Endothelial cell of umbilical vein (primary cell): ENCODE measurements around the gene MYBPHL. TPM values are rescaled to one million over a fixed set of nuclear protein-coding genes. Genes with fewer than 3 reads are reported as not detected.

Source experiments
- BruUV-seq: library from RNA; stranded (reverse); fragments of 400-500 nt; replicated peaks from 2 replicates; lab custom pipeline; 2021; lab: Mats Ljungman, UMichigan
- CTCF ChIA-PET: fragments of 300-600, 350-600 bp; sonication (Branson Sonifier 250); formaldehyde crosslinking; loops from one replicate; lab custom pipeline; 2021; ENCODE audit warnings: antibody characterized with exemption, inconsistent platforms; lab: Charles Lee
- POLR2A ChIA-PET: fragments of 300-600, 350-600 bp; sonication (Branson Sonifier 250); formaldehyde crosslinking; loops from one replicate; lab custom pipeline; 2021; ENCODE audit warnings: antibody characterized with exemption, inconsistent platforms; lab: Charles Lee
- DNase-seq: peaks from one replicate; pipeline ENCODE4 v3.0.0-alpha.2; 2011; ENCODE audit warnings: low read depth, low spot score
- FAIRE-seq: peaks from 2 replicates; lab custom pipeline; 2011; peaks lifted over from hg19 to GRCh38; lab: Jason Lieb, UNC
- H2AFZ ChIP-seq: 2 replicates; pipeline ENCODE4 v1.6.0; 2012; ENCODE audit warnings: low read depth, low read length, control low read depth, inconsistent platforms
- H3K27ac ChIP-seq: 2 replicates; pipeline ENCODE4 v1.5.1; 2011; ENCODE audit warnings: low read depth, mild to moderate bottlenecking, control low read depth, low read length, moderate library complexity; ENCODE audit not compliant: insufficient read depth
- H3K27me3 ChIP-seq, 2 experiments: 2 replicates each; pipeline versions ENCODE4 v1.6.0 to v1.6.1; 2011; ENCODE audit warnings: low read length in 2 of 2, mixed read lengths in 1 of 2; ENCODE audit not compliant: control insufficient read depth in 2 of 2, insufficient read depth in 2 of 2
- H3K36me3 ChIP-seq, 2 experiments: 2 replicates in 1 of 2; 3 replicates in 1 of 2; pipeline ENCODE4 v1.5.1; 2011; ENCODE audit warnings: low read length in 2 of 2, mild to moderate bottlenecking in 1 of 2, moderate library complexity in 1 of 2; ENCODE audit not compliant: control insufficient read depth in 2 of 2, insufficient read depth in 2 of 2; ENCODE audit errors: extremely low read depth in 1 of 2
- H3K4me1 ChIP-seq: 3 replicates; pipeline ENCODE4 v1.5.1; 2011; ENCODE audit warnings: mild to moderate bottlenecking, low read length; ENCODE audit not compliant: control insufficient read depth, insufficient read depth; ENCODE audit errors: extremely low read depth
- H3K4me2 ChIP-seq: 2 replicates; pipeline ENCODE4 v1.6.1; 2011; ENCODE audit warnings: low read length, control low read depth, mixed read lengths; ENCODE audit not compliant: insufficient read depth
- H3K4me3 ChIP-seq, 3 experiments: fragments of 200-600 bp in 1 of 3; sonication (generic), shearing (Covaris generic) in 1 of 3; replicated peaks in 1 of 3; 2 replicates each; pipeline ENCODE4 v1.5.1; 2011 to 2016; ENCODE audit warnings: control low read depth in 3 of 3, low read length in 3 of 3, mild to moderate bottlenecking in 2 of 3, inconsistent platforms in 1 of 3, low read depth in 1 of 3, moderate library complexity in 1 of 3; ENCODE audit not compliant: insufficient read depth in 1 of 3
- H3K79me2 ChIP-seq: 2 replicates; pipeline ENCODE4 v1.6.0; 2012; ENCODE audit warnings: low read length, inconsistent platforms; ENCODE audit not compliant: control insufficient read depth, insufficient read depth
- H3K9ac ChIP-seq: replicated peaks from 2 replicates; pipeline ENCODE3; 2011; ENCODE audit warnings: low read length, control low read depth; ENCODE audit not compliant: insufficient read depth; ENCODE audit errors: extremely low read depth
- H3K9me1 ChIP-seq: replicated peaks from 3 replicates; pipeline ENCODE4 v1.6.0; 2011; ENCODE audit warnings: mild to moderate bottlenecking, low read length; ENCODE audit not compliant: control insufficient read depth, insufficient read depth; ENCODE audit errors: extremely low read depth
- H3K9me3 ChIP-seq: replicated peaks from 2 replicates; pipeline ENCODE4 v1.5.1; 2012; ENCODE audit warnings: low read length, inconsistent platforms; ENCODE audit not compliant: control insufficient read depth, insufficient read depth
- H4K20me1 ChIP-seq: replicated peaks from 2 replicates; pipeline ENCODE3; 2011; ENCODE audit warnings: mild to moderate bottlenecking, low read length; ENCODE audit not compliant: control insufficient read depth, insufficient read depth; ENCODE audit errors: extremely low read depth
- EZH2 ChIP-seq: IDR thresholded peaks from 2 replicates; pipeline ENCODE4 v1.6.1; 2012; ENCODE audit warnings: borderline replicate concordance, low read depth, mild to moderate bottlenecking, moderate library complexity, low read length, inconsistent platforms; ENCODE audit not compliant: severe bottlenecking
- FOS ChIP-seq: IDR thresholded peaks from 2 replicates; pipeline ENCODE4 v1.6.1; 2011; ENCODE audit warnings: mild to moderate bottlenecking, low read length, moderate library complexity, borderline replicate concordance; ENCODE audit not compliant: insufficient read depth
- GATA2 ChIP-seq: IDR thresholded peaks from 2 replicates; pipeline ENCODE4 v1.7.0; 2011; ENCODE audit warnings: low read depth, mild to moderate bottlenecking, moderate library complexity, mixed read lengths, low read length; ENCODE audit not compliant: insufficient read length, insufficient read depth
- JUN ChIP-seq: IDR thresholded peaks from 2 replicates; pipeline ENCODE4 v1.6.1; 2011; ENCODE audit warnings: borderline replicate concordance, low read depth; ENCODE audit not compliant: insufficient read length, insufficient read depth
- MAX ChIP-seq: IDR thresholded peaks from 2 replicates; pipeline ENCODE4 v1.6.1; 2011; ENCODE audit not compliant: insufficient read depth, insufficient read length
- MYC ChIP-seq: IDR thresholded peaks from one replicate; pipeline ENCODE4 v1.6.1; 2011; ENCODE audit warnings: mild to moderate bottlenecking, low read depth, low read length
- POLR2A ChIP-seq: IDR thresholded peaks from 2 replicates; pipeline ENCODE4 v1.6.1; 2012; ENCODE audit warnings: low read depth, mild to moderate bottlenecking, control low read depth, low read length
- POLR2AphosphoS5 ChIP-seq: IDR thresholded peaks from 2 replicates; pipeline ENCODE4 v1.6.1; 2012; ENCODE audit warnings: low read depth, mild to moderate bottlenecking, control low read depth, low read length, moderate library complexity; ENCODE audit not compliant: insufficient read depth
- dilution Hi-C: fragments of 300-500 bp; cut with MboI; formaldehyde crosslinking; loops from one replicate; pipeline ENCODE4 v1.15.0; 2019; ENCODE audit warnings: low sequenced_read_pairs; ENCODE audit not compliant: extremely low pct_ligation_motif_present
- intact Hi-C: fragments of 100-400 bp; cut with micrococcal nuclease; formaldehyde crosslinking; loops from one replicate; pipeline ENCODE4 v1.10.0; 2022
- polyA plus RNA-seq, 4 experiments: library from polyadenylated mRNA; depleted of rRNA in 3 of 4; stranded (reverse) in 3 of 4; unstranded in 1 of 4; fragments of >200 nt; gene quantifications; 2 replicates each; pipeline versions ENCODE4 v1.2.1 to v1.2.3, GENCODE V29; 2011 to 2012; ENCODE audit warnings: missing spikeins in 1 of 4
- total RNA-seq: library from RNA; stranded (reverse); gene quantifications from 2 replicates; pipeline ENCODE4 v1.2.3, GENCODE V29; 2021
- TF ChIP-seq, protein P1 (sequence below), 2 donors: IDR thresholded peaks; 1 replicate in 1 of 2; 2 replicates in 1 of 2; pipeline ENCODE4 v1.5.1; 2011; ENCODE audit warnings: low read length in 2 of 2, mild to moderate bottlenecking in 2 of 2, moderate library complexity in 2 of 2, control low read depth in 1 of 2, inconsistent platforms in 1 of 2, low read depth in 1 of 2; ENCODE audit not compliant: insufficient read depth in 1 of 2; ENCODE audit errors: extremely low read depth in 1 of 2

MYBPHL gene
- total and polyA plus RNA-seq, 2 donors (not counting 3 experiments of a cell fraction or from before 2014, with no cell fraction given), result not detected

GRCh38 chr1:109315288-109315687 is 8.5 kb upstream of the MYBPHL start:
- ChIA-PET POLR2A (no interaction called here), CTCF (interaction anchor here (1.4 kb wide), 1 partner anchor 83 kb away, joined by 4 read pairs; no protein-coding TSS in a partner anchor)
- Histone ChIP-seq H4K20me1 (no peaks in the 10 kb centered on the region), H3K9me3 (no peaks in the 10 kb centered on the region), H3K36me3 (no peaks in the 10 kb centered on the region), H3K9ac (no peak overlapping the region), H3K9me1 (no peaks in the 10 kb centered on the region), H3K4me2 (no peak overlapping the region), H3K4me3 (no peak overlapping the region), H3K79me2 (no peaks in the 10 kb centered on the region), H3K4me1 (no peaks in the 10 kb centered on the region), H3K27ac (no peak overlapping the region), H3K27me3 (peaks cover 3 to 6% of the 10 kb centered on the region in 2 experiments), H2AFZ (no peak overlapping the region)
- intact Hi-C loops, result no loop called here
- FAIRE-seq, result no peak
- DNase-seq, result no peak
- no TSS peak for BruUV-seq
- no peak for TF ChIP-seq POLR2A
- TF ChIP-seq GATA2, result no peak
- dilution Hi-C loops, result no loop called here

- no peaks in the 10 kb centered on the region for H4K20me1 ChIP-seq
- no peak overlapping the region for H3K4me2 ChIP-seq
- no peaks in the 10 kb centered on the region for H3K9me1 ChIP-seq
- no peak overlapping the region for H3K9ac ChIP-seq
- H3K27ac ChIP-seq, result no peak overlapping the region
- intact Hi-C loops (no loop called here), dilution Hi-C loops (no loop called here)
- no peaks in the 10 kb centered on the region for H3K36me3 ChIP-seq
- DNase-seq, result no peak
- no peak overlapping the region for H3K4me3 ChIP-seq
- peaks cover 3 to 6% of the 10 kb centered on the region in 2 experiments for H3K27me3 ChIP-seq
- no peaks in the 10 kb centered on the region for H3K79me2 ChIP-seq
- ChIA-PET POLR2A (no interaction called here), CTCF (interaction anchor here (1.4 kb wide), 1 partner anchor 84 kb away, joined by 4 read pairs; no protein-coding TSS in a partner anchor)
- BruUV-seq, result no TSS peak
- H3K9me3 ChIP-seq, result no peaks in the 10 kb centered on the region
- H3K4me1 ChIP-seq, result no peaks in the 10 kb centered on the region
- H2AFZ ChIP-seq, result no peak overlapping the region
- no peak for TF ChIP-seq JUN
- TF ChIP-seq MYC, result no peak
- TF ChIP-seq FOS, result no peak
- no peak for TF ChIP-seq MAX
- no peak for TF ChIP-seq POLR2AphosphoS5
- TF ChIP-seq POLR2A, result no peak
- TF ChIP-seq EZH2, result no peak
- no peak for TF ChIP-seq GATA2
- TF ChIP-seq, protein P1, sequence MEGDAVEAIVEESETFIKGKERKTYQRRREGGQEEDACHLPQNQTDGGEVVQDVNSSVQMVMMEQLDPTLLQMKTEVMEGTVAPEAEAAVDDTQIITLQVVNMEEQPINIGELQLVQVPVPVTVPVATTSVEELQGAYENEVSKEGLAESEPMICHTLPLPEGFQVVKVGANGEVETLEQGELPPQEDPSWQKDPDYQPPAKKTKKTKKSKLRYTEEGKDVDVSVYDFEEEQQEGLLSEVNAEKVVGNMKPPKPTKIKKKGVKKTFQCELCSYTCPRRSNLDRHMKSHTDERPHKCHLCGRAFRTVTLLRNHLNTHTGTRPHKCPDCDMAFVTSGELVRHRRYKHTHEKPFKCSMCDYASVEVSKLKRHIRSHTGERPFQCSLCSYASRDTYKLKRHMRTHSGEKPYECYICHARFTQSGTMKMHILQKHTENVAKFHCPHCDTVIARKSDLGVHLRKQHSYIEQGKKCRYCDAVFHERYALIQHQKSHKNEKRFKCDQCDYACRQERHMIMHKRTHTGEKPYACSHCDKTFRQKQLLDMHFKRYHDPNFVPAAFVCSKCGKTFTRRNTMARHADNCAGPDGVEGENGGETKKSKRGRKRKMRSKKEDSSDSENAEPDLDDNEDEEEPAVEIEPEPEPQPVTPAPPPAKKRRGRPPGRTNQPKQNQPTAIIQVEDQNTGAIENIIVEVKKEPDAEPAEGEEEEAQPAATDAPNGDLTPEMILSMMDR (IDR thresholded peaks at IDR 0.05; ENCODE audit: extremely low read depth in 1 of 2, insufficient read depth in 1 of 2, low read depth in 1 of 2, low read length in 2 of 2), result no peak
- no peak for FAIRE-seq
These were observed 8.0 kb upstream of the MYBPHL start for GRCh38 chr1:109314795-109315194.
